ENCODE measurements around the gene ZMIZ1.

The ZMIZ1 gene

GRCh38 chr10:79258894-79259293 is 190.1 kb downstream of the ZMIZ1 start:
- H3K9me3 ChIP-seq (ENCODE audit: insufficient read depth, low read depth, low read length), result no peaks in the 10 kb centered on the region
- H4K20me1 ChIP-seq (ENCODE audit: insufficient read depth, low read length, poor library complexity, severe bottlenecking), result peaks cover 10% of the 10 kb centered on the region
- no peak overlapping the region for H3K4me3 ChIP-seq (ENCODE audit: low read length, poor library complexity, severe bottlenecking)
- H3K9ac ChIP-seq (ENCODE audit: low read depth, low read length, poor library complexity, severe bottlenecking), result no peak overlapping the region
- no peaks in the 10 kb centered on the region for H3K27me3 ChIP-seq (ENCODE audit: insufficient read depth, low read length, poor library complexity, severe bottlenecking)
- H2AFZ ChIP-seq (ENCODE audit: low read length), result no peak overlapping the region
- no peak for TF ChIP-seq EZH2phosphoT487 (IDR thresholded peaks at IDR 0.05; ENCODE audit: borderline replicate concordance)
- no peak for TF ChIP-seq CTCF (conservative IDR thresholded peaks at IDR 0.05; ENCODE audit: low read length)
- H3K4me2 ChIP-seq (ENCODE audit: low read depth, low read length, poor library complexity, severe bottlenecking), result no peak overlapping the region
- H3F3A ChIP-seq (ENCODE audit: low read depth), result no peaks in the 10 kb centered on the region
- H3K9me2 ChIP-seq (replicated peaks; ENCODE audit: low read depth, low read length), result no peaks in the 10 kb centered on the region
- peaks cover 16% of the 10 kb centered on the region for H3K79me2 ChIP-seq (ENCODE audit: insufficient read depth, low read length)
- peaks cover 74% of the 10 kb centered on the region; the same call in 1 of the 2 replicates for H3K36me3 ChIP-seq (ENCODE audit: insufficient read depth, low read length)
- H3K4me1 ChIP-seq (ENCODE audit: insufficient read depth, low read length, poor library complexity, severe bottlenecking), result no peaks in the 10 kb centered on the region

GRCh38 chr10:79259834-79260233 is 191.1 kb downstream of the ZMIZ1 start:
- Histone ChIP-seq H3K4me1 (ENCODE audit: insufficient read depth, low read length, poor library complexity, severe bottlenecking) (peaks cover 1% of the 10 kb centered on the region), H3K27me3 (ENCODE audit: insufficient read depth, low read length, poor library complexity, severe bottlenecking) (no peaks in the 10 kb centered on the region), H3F3A (ENCODE audit: low read depth) (no peaks in the 10 kb centered on the region), H3K4me2 (ENCODE audit: low read depth, low read length, poor library complexity, severe bottlenecking) (no peak overlapping the region), H4K20me1 (ENCODE audit: insufficient read depth, low read length, poor library complexity, severe bottlenecking) (peaks cover 10% of the 10 kb centered on the region), H3K79me2 (ENCODE audit: insufficient read depth, low read length) (peaks cover 13% of the 10 kb centered on the region; the same call in 1 of the 2 replicates), H2AFZ (ENCODE audit: low read length) (no peak overlapping the region), H3K9ac (ENCODE audit: low read depth, low read length, poor library complexity, severe bottlenecking) (no peak overlapping the region), H3K36me3 (ENCODE audit: insufficient read depth, low read length) (peaks cover 77% of the 10 kb centered on the region; the same call in 1 of the 2 replicates), H3K4me3 (ENCODE audit: low read length, poor library complexity, severe bottlenecking) (no peak overlapping the region), H3K9me2 (replicated peaks; ENCODE audit: low read depth, low read length) (no peaks in the 10 kb centered on the region), H3K9me3 (ENCODE audit: insufficient read depth, low read depth, low read length) (no peaks in the 10 kb centered on the region)
- no peak for TF ChIP-seq CTCF (conservative IDR thresholded peaks at IDR 0.05; ENCODE audit: low read length)
- TF ChIP-seq EZH2phosphoT487 (IDR thresholded peaks at IDR 0.05; ENCODE audit: borderline replicate concordance), result no peak

GRCh38 chr10:79260811-79261740 is 192.3 kb downstream of the ZMIZ1 start:
- Histone ChIP-seq H3K9me3 (ENCODE audit: insufficient read depth, low read depth, low read length) (no peaks in the 10 kb centered on the region), H3K4me3 (ENCODE audit: low read length, poor library complexity, severe bottlenecking) (no peak overlapping the region), H2AFZ (ENCODE audit: low read length) (no peak overlapping the region), H3K4me2 (ENCODE audit: low read depth, low read length, poor library complexity, severe bottlenecking) (no peak overlapping the region), H3F3A (ENCODE audit: low read depth) (no peaks in the 10 kb centered on the region), H3K79me2 (ENCODE audit: insufficient read depth, low read length) (peaks cover 13% of the 10 kb centered on the region; the same call in 1 of the 2 replicates), H3K9ac (ENCODE audit: low read depth, low read length, poor library complexity, severe bottlenecking) (no peak overlapping the region), H3K36me3 (ENCODE audit: insufficient read depth, low read length) (peaks cover 72% of the 10 kb centered on the region; the same call in 1 of the 2 replicates), H4K20me1 (ENCODE audit: insufficient read depth, low read length, poor library complexity, severe bottlenecking) (peaks cover 13% of the 10 kb centered on the region), H3K4me1 (ENCODE audit: insufficient read depth, low read length, poor library complexity, severe bottlenecking) (peaks cover 14% of the 10 kb centered on the region), H3K27me3 (ENCODE audit: insufficient read depth, low read length, poor library complexity, severe bottlenecking) (no peaks in the 10 kb centered on the region), H3K9me2 (replicated peaks; ENCODE audit: low read depth, low read length) (no peaks in the 10 kb centered on the region)
- TF ChIP-seq EZH2phosphoT487 (IDR thresholded peaks at IDR 0.05; ENCODE audit: borderline replicate concordance), result no peak
- no peak for TF ChIP-seq CTCF (conservative IDR thresholded peaks at IDR 0.05; ENCODE audit: low read length)

All from Loucy (cell line).